Skeletal muscle cell (primary cell): ENCODE data around the gene PLSCR3.
"Not testable (repeated sequence)": the region's sequence is repeated elsewhere in the genome, so short reads cannot be mapped to it uniquely, and the experiment has no call there.

Experiments
- DNase-seq: peaks from one replicate; pipeline ENCODE4 v3.0.0-alpha.2; 2010; ENCODE audit warnings: low read depth
- H3K4me3 ChIP-seq: 2 replicates; pipeline ENCODE4 v1.5.1; 2011; ENCODE audit warnings: low read depth, mild to moderate bottlenecking, control low read depth, low read length, moderate library complexity

PLSCR3 gene

DNA sequence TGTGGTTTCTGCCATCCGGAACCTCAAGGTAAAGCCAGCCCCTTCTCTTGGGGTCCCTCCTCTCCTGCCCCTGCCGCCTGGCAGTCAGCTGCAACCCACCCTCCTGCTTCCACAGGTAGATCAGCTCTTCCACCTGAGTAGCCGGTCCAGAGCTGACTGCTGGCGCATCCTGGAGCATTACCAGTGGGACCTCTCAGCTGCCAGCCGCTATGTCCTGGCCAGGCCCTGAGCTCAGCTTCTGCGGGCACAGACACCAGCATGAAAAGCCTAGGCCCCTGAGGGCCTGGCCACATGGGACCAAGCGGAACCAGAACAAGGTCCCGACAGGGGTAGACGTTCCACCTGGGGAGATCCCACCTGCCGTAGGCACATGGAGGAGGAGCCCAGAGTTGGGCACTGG lies 5.5 kb downstream of the PLSCR3 start:
- no peak for DNase-seq
- no peak overlapping the region for H3K4me3 ChIP-seq

DNA sequence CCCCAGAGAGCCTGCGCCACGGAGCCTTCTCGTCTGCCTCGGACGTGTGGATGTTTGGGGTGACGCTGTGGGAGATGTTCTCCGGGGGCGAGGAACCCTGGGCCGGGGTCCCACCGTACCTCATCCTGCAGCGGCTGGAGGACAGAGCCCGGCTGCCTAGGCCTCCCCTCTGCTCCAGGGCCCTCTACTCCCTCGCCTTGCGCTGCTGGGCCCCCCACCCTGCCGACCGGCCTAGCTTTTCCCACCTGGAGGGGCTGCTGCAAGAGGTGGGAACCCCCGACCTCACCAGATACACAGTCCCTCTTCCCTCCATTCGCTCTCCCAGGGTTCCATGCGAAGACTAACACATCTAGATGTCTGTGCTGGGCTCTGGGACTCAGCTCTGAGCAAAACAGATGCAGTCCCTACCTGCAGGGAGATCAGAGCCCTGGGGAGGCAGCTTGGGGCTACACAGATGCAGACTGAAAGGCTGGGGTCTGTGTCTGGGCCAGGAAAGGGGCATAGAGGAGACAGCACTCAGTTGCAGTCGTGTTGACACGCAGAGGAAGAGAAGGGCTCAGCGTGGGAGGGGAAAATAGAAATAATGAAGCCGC lies 9.7 kb downstream of the PLSCR3 start:
- H3K4me3 ChIP-seq: peak overlapping the region; percentile 47
- no peak for DNase-seq

DNA sequence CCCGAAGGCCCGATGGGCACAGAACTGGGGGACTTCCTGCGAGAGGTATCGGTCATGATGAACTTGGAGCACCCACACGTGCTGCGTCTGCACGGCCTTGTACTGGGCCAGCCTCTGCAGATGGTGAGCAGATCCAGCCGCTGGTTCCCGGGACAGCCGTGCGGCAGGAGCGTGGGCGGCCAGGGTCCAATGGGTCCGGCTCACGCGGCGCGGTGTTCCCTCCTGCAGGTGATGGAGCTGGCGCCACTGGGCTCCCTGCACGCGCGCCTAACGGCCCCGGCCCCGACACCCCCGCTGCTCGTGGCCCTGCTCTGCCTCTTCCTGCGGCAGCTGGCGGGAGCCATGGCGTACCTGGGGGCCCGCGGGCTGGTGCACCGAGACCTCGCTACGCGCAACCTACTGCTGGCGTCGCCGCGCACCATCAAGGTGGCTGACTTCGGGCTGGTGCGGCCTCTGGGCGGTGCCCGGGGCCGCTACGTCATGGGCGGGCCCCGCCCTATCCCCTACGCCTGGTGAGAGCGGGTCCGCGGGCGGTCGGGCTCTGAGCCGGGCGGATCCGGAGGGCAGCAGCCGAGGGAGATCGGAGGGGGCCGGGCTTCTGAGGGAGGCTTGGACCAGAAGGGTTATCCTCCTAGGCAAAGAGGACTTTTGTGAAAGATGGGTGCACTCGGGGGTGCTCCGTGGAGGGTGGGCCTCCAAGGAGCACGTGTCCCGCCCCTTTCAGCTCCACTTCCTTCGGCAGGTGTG lies 10.4 kb downstream of the PLSCR3 start:
- H3K4me3 ChIP-seq: peak overlapping the region; percentile 47
- DNase-seq: no peak

DNA sequence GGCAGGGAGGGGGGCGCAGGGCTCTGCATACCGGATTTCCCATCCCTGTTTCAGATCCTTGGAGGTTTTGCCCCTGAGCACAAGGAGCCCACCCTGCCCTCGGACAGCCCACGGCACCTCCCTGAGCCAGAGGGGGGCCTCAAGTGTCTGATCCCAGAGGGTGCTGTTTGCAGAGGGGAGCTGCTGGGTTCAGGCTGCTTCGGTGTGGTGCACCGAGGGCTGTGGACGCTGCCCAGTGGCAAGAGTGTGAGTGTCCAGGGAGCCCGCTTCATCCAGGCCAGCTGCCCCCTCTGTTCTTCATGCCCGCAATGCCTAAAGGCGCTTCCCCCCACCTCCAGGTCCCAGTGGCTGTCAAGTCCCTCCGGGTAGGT lies 11.0 kb downstream of the PLSCR3 start:
- peak overlapping the region; percentile 47 for H3K4me3 ChIP-seq
- DNase-seq: no peak

DNA sequence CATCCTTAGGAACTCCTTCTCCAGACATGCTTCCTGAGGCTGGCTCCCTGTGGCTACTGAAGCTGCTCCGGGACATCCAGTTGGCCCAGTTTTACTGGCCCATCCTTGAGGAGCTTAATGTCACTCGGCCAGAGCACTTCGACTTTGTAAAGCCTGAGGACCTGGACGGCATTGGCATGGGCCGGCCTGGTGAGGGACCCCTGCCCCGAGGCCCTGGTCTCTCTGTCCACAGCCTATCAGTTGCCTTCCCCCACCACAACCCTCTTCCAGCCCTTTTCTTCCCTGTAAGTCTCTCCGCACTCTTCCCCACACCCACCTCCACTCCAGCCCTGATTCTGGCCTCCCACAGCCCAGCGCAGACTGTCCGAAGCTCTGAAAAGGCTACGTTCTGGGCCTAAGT lies 11.4 kb downstream of the PLSCR3 start:
- no peak overlapping the region for H3K4me3 ChIP-seq
- no peak for DNase-seq

DNA sequence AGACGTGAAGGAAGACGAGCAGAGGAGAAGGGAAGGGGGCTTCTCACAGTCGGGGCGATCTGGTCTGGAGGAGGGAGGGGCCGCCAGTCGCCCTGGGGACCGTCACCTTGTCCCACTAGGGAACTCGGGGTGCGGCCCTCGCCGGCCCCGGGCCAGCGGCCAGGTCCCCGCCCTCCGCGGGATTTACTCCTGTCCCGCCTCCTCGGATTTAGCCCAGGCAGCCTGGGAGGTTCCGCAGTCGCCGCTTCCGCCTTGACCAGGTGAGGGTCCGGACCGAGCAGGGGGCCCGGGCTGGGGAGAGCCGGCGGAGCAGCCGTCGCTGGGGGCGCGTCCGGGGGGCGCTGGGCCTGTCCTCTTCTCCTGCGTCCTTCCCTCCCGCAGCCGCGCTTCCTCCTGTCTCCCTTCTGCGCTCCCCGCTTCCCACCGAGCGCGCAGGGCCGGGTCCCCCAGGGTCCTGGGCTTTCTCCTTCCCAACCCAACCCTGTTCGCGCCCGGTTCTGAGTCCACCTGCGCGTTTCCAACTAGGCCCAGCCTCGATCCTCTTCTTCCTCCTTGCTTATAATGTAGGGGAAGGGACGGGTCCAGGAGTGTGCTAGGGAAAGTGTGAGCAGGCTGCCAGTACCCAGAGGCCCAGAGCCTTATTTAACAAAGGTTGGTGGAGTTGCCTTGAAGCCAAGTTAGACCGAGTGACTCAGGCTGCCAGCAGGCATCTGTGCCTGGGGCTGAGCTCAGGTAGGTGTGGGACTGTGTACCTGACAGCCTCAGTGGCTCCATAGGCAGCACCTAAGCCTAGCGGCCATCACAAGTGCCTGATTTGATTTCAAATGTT lies 13.3 kb downstream of the PLSCR3 start, which contains the start of gene TNK1:
TSS of gene TNK1 (plus strand) at position 235 of the 829 bp plus-strand sequence. CDS start 1,838 bp downstream, outside the sequence.
- no peak for DNase-seq

DNA sequence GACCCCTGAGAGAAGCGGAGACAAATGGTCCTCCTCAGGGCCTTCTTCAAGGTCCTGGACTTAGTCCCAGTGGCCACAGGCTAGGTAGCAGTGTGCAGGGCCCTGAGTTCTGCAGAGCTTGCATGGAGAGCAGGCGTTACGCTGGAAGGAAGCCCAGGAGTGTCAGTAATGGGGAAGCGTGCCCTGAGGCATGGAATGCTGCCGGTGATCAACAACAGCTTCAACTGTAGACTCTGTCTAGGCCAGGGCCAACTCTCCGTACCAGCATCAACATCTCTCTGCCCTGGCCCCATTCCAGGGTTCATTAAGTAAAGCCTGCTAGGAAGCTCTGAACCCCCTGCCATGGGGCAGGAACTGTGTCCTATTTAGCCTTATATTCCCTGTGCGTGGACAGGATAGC lies 14.0 kb downstream of the PLSCR3 start:
- DNase-seq: no peak
- H3K4me3 ChIP-seq: no peak overlapping the region

More for the DNA sequence above, 13.3 kb downstream of the PLSCR3 start, which contains the start of gene TNK1:
- peak within 1 kb of the TSS; percentile 13 for H3K4me3 ChIP-seq

DNA sequence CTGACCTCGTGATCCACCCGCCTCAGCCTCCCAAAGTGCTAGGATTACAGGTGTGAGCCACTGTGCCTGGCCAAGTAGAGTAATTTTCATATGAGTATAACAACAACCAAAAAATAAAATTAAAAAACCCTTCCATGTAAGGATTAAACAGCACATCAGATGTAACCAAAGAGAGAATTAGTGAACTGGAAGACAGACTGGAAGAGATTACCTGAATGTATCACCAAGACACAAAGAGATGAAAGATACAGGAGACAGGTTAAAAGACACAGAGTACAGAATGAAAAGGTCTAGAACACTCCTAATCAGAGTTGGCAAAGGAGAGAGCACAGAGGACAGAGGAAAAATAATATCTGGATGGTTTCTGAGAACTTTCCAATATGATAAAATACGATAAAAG lies 15.2 kb downstream of the PLSCR3 start:
- H3K4me3 ChIP-seq: no peak overlapping the region
- DNase-seq: no peak

DNA sequence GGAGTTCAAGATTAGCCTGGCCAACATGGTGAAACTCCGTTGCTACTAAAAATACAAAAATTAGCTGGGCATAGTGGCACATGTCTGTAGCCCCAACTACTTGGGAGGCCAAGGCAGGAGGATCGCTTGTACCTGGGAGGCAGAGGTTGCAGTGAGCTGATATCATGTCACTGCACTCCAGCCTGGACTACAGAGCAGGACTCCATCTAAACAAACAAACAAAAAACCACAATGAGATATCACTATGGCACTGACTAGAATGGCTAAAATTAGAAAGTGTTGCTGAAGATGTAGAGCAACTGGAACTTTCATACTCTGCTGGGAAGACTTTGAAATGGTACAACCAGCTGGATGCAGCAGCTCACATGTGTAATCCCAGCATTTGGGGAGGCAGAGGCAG lies 20.0 kb downstream of the PLSCR3 start:
- DNase-seq: no peak
- no peak overlapping the region for H3K4me3 ChIP-seq

DNA sequence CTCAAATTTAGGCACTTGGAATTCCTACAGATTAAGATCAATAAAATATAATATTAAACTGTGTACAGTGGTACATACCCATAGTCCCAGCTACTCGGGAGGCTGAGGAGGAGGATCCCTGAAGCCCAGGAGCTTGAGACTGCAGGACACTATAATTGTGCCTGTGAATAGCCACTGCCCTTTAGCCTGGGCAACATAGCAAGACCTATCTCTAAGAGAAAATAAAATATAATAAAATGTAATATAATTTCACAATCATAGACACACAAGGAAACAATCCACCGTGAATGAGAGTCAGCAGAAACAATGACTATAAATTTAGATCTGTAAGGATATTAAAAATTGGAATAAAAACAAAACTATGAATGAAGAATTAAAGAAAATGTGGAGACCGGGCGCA lies 23.5 kb downstream of the PLSCR3 start:
- no peak for DNase-seq
- no peak overlapping the region for H3K4me3 ChIP-seq

DNA sequence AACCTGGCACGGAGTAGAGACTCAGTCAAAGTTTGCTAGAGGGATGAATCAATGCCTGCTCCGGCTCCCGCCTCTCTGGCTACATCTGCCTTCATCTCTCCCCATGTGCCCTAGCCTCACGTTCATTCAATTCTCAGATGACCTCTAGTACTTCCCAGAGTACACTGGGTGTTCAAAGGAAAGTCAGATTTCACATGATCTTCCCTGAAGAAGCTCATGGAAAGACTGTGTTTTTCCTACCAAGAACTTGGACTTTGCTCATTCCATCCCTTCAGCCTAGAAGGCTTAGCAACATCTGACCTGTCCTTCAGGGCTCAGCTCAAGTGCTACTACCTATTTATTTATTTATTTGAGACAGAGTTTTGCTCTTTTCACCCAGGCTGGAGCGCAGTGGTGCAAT lies 24.5 kb downstream of the PLSCR3 start:
- DNase-seq: no peak
- H3K4me3 ChIP-seq: no peak overlapping the region

DNA sequence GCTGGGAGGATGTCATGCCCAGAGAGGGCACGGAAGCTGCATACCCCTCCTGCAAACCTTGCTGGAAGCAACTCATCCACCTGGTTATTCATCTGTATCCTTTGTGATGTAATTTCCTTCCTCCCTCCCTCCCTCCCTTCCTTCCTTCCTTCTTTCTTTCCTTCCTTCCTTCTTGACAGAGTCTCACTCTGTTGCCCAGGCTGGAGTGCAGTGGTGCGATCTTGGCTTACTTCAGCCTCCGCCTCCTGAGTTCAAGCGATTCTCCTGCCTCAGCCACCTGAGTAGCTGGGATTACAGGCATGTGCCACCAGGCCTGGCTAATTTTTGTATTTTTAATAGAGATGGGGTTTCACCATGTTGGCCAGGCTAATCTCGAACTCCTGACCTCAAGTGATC lies 25.7 kb downstream of the PLSCR3 start:
- not testable (repeated sequence) for H3K4me3 ChIP-seq, DNase-seq

DNA sequence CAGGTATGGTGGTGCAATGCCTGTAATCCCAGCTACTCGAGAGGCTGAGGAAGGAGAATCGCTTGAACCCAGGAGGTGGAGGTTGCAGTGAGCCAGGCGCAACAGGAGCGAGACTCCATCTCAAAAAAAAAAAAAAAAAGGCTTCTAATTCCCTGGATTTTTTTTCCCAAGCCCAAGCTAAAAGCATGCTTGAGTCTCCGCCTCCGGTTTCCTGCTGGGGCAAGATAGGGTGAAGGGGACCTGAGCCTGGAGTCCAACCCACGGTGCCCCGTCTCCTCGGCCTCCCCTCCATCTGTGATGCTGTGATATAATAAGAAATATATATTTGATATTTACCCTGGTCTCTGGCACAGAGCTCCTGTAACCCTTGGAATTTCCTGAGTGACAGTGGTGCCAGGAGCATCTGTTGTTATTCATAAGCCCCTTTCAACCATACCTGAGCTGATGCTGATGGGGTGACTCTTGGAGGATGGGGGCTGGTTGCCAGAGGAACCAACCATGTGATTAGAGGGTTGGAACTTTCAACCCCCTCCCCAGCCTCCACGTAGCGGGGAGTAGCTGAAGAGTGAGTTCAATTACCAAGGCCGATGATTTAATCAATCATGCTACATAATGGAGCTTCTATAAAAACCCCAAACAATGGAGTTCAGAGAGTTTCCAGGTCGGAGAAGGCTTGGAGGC lies 26.3 kb downstream of the PLSCR3 start:
- H3K4me3 ChIP-seq: no peak overlapping the region
- no peak for DNase-seq

DNA sequence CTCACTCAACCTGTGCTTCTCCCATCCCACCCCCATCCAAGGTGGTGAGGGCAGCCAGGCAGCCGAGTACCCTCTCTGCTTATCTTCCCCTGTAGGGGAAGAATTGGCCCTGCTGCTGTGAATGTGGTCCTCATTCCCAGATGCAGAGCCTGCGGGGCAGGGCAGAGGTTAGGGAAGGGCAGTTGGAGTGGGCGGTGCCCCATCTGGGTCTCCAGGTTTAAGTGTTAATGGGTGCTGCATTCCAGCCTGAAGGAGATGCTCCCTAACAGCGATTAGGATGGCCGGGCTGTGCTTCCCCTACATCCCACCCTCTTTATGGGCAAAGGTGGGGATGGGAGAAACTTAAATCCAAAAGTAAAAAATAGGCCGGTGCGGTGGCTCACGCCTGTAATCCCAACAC lies 27.2 kb downstream of the PLSCR3 start:
- no peak overlapping the region for H3K4me3 ChIP-seq
- no peak for DNase-seq

DNA sequence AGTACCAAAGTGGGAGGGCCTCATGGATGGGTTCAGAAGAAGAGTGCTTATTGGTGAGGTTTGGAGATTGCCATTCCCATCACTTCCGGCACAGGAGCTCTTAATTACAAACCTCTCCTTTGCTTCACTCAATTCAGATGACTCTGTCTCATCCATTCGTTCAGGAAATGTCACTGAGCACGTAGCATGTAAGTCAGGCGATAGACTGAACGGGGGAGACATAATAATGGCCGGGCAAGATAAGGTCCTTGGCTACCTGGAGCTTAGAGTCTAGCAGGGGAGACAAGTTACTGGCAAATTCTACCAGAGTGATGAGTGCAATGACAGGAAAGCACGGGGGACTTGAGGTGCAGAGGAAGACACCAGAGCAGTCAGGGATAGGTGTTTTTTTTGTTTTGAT lies 28.4 kb downstream of the PLSCR3 start:
- not testable (repeated sequence) for H3K4me3 ChIP-seq, DNase-seq

DNA sequence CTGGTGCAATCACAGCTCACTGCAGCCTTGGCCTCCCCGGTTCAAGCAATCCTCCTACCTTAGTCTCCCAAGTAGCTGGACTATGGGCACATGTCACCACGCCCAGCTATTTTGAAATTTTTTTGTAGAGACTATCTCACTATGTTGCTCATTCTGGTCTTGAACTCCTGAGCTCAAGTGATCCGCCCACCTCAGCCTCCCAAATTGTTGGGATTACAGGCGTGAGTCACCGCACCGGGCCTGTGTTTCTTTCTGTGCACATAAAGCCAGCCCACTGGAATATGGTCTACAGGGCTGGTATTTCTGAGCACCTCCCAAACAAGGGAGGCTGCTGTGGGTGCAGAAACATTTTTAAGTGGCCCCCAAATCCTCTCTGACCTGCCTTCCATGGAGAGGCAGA lies 31.0 kb downstream of the PLSCR3 start:
- no peak for DNase-seq
- no peak overlapping the region for H3K4me3 ChIP-seq

DNA sequence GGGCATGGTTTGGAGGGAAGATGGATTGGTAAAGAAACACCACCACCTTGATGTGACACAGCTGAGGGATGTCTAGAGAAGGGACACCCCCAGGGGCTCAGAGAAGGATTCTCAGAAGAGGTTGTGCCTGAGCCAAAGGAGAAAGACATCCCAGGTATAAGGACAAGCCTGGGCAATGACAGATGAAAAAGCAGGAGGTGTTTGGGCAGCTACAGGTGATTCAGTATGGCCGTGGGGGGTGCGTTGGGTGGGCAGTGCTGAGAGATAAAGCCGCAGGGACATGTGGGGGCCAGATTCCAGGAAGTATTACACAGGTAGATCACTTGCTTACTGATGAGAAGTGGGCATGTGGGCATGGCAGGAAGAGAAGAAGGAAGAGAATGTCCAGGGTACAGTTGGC lies 32.4 kb downstream of the PLSCR3 start:
- no peak for DNase-seq
- H3K4me3 ChIP-seq: no peak overlapping the region

DNA sequence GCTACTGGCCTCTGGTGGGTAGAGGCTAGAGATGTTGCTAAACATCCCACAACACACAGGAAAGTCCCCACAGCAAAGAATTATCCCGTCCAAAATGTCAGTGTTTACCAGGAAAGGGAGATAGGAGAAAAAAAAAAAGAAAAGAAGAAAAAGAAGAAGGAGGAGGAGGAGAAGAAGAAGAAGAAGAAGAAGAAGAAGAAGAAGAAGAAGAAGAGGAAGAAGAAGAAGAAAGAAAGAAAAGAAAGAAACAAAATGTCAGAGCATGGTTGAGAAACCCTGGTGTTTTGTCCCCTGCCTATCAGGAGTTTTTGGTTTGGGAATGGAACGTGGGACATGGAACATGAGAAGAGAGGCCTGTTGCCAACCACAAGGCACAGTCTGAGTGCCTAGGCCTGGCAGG lies 36.9 kb downstream of the PLSCR3 start:
- no peak for DNase-seq
- no peak overlapping the region for H3K4me3 ChIP-seq

DNA sequence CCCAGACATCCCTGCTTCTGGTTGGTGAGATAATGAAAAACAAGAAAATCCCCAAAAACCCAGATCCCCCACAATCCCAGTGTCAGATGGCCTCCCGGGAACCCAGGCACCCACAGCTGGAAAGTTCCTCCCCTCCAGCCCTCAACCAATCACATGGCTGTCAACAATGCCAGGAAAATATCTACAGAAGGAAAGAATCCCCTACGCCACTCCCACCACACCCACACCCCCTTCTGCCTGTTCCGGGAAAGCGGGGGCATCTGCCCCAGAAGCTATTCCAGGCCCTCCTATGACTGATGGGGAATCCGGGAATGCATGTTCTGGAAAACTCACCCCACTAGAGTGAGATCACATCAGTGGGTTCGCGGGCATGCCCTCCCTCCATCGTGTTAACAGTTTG lies 37.6 kb downstream of the PLSCR3 start:
- no peak for DNase-seq
- H3K4me3 ChIP-seq: no peak overlapping the region

DNA sequence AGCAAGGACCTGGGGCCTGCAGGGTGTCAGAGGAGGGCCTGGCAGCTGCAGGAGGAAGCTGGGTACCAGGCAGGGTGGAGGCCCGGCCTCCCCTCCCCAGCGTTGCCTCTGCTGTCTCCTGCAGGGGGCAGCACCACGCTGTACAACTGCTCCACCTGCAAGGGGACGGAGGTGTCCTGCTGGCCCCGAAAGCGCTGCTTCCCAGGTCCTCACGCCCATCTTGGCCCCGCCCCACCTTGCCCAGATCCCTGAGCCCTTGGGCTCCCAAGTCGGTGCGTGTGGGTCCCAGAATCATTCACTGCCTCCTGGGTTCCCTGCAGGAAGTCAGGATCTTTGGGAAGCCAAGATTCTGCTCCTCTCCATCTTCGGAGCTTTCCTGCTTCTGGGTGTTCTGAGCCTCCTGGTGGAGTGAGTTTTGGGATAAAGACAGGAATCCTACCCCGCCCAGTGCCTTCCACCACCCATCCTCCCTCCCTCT lies 38.2 kb downstream of the PLSCR3 start:
- no peak overlapping the region for H3K4me3 ChIP-seq
- DNase-seq: no peak
